ENCODE data around the gene UBA1. TPM values are rescaled to one million over a fixed set of nuclear protein-coding genes. Genes with fewer than 3 reads are reported as not detected.

UBA1 gene
- total and polyA plus RNA-seq, 10 donors, result 57.7 to 207 (median 191) TPM

GRCh38 chrX:47208108-47208507, 14.5 kb downstream of the UBA1 start:
- Histone ChIP-seq H3K4me3 (no peak overlapping the region), H3K9me3 (no peaks in the 10 kb centered on the region), H3K27me3 (replicated peaks in 1 of 7) (no peaks in the 10 kb centered on the region), H3K27ac (no peak overlapping the region), H3K4me1 (no peaks in the 10 kb centered on the region), H3K36me3 (peaks cover 18 to 100% (median 99%) of the 10 kb centered on the region in 6 donors)
- intact Hi-C loops (cut with DNase I; ENCODE audit: low total_unique reads), result no loop called here
- TF ChIP-seq POLR2AphosphoS5 (IDR thresholded peaks at IDR 0.05), result peak in 1 of 3 donors; percentile 23
- TF ChIP-seq POLR2A (IDR thresholded peaks at IDR 0.05), result no peak
- TF ChIP-seq CTCF (IDR thresholded peaks at IDR 0.05 in 8 of 11, conservative IDR thresholded peaks at IDR 0.05 in 3 of 11), result no peak
- 90 to 92% (median 91%) methylated on average over 11 to 12 of the region's 12 CpGs for WGBS, 5 donors
- DNase-seq, result peak; percentile 41

GRCh38 chrX:47209508-47210238, 16.0 kb downstream of the UBA1 start:
- peak; percentile 59 for DNase-seq
- no peak for TF ChIP-seq CTCF (IDR thresholded peaks at IDR 0.05 in 8 of 11, conservative IDR thresholded peaks at IDR 0.05 in 3 of 11)
- TF ChIP-seq POLR2AphosphoS5 (IDR thresholded peaks at IDR 0.05), result peak; percentile 30 to 64 (median 36)
- TF ChIP-seq POLR2A (IDR thresholded peaks at IDR 0.05), result no peak
- 94 to 100% (median 96%) methylated on average over 8 to 16 of the region's 16 CpGs for WGBS, 5 donors

GRCh38 chrX:47210661-47211425, 17.2 kb downstream of the UBA1 start:
- Histone ChIP-seq H3K27me3 (replicated peaks in 1 of 7) (no peaks in the 10 kb centered on the region), H3K4me1 (no peaks in the 10 kb centered on the region), H3K27ac (no peak overlapping the region), H3K4me3 (no peak overlapping the region), H3K36me3 (peaks cover 16 to 100% (median 99%) of the 10 kb centered on the region in 6 donors), H3K9me3 (no peaks in the 10 kb centered on the region)
- DNase-seq, result peak; percentile 58
- TF ChIP-seq POLR2A (IDR thresholded peaks at IDR 0.05) (no peak), POLR2AphosphoS5 (IDR thresholded peaks at IDR 0.05) (peak in 1 of 3 donors; percentile 14), CTCF (IDR thresholded peaks at IDR 0.05 in 8 of 11, conservative IDR thresholded peaks at IDR 0.05 in 3 of 11) (no peak)
- WGBS, 5 donors, result 91 to 97% (median 94%) methylated on average over 5 to 15 of the region's 15 CpGs
- intact Hi-C loops (cut with DNase I; ENCODE audit: low total_unique reads), result no loop called here

More at GRCh38 chrX:47209508-47210238, 16.0 kb downstream of the UBA1 start:
- intact Hi-C loops (cut with DNase I; ENCODE audit: low total_unique reads), result no loop called here
- Histone ChIP-seq H3K4me1 (no peaks in the 10 kb centered on the region), H3K9me3 (no peaks in the 10 kb centered on the region), H3K27me3 (replicated peaks in 1 of 7) (no peaks in the 10 kb centered on the region), H3K4me3 (no peak overlapping the region), H3K36me3 (peaks cover 16 to 100% (median 99%) of the 10 kb centered on the region in 6 donors), H3K27ac (no peak overlapping the region)

Data from spleen (tissue), 11 donors.